Uterus (tissue), 2 donors: ENCODE measurements around the gene KCNQ1.

Experiments
- CTCF ChIP-seq, 4 experiments: fragments of 200-600 bp in 2 of 4; fragments of 450-650 bp in 2 of 4; sonication (generic) in 2 of 4; IDR thresholded peaks; one replicate each; pipeline ENCODE4 v1.5.1; 2016 to 2019; ENCODE audit warnings: antibody characterized with exemption in 4 of 4, mild to moderate bottlenecking in 2 of 4, moderate library complexity in 1 of 4
- POLR2A ChIP-seq, 2 donors: fragments of 450-650 bp; IDR thresholded peaks; one replicate each; pipeline ENCODE4 v1.6.1; 2016; ENCODE audit warnings: antibody characterized with exemption in 2 of 2, mild to moderate bottlenecking in 1 of 2, moderate library complexity in 1 of 2

GRCh38 chr11:2870460-2870859 is 425.7 kb downstream of the KCNQ1 start:
- TF ChIP-seq CTCF (IDR thresholded peaks at IDR 0.05), result no peak
- no peak for TF ChIP-seq POLR2A (IDR thresholded peaks at IDR 0.05)
